Anterior cingulate cortex (tissue), 58 donors: ENCODE measurements around the gene MTHFR.
"Not testable (repeated sequence)": the region's sequence is repeated elsewhere in the genome, so short reads cannot be mapped to it uniquely, and the experiment has no call there.

Experiments
- DNase-seq, 58 donors: peaks; one replicate each; lab custom pipeline; 2025; lab: John Stamatoyannopoulos, UW

The MTHFR gene

GRCh38 chr1:11835441-11836225, 29.9 kb upstream of the MTHFR start:
- DNase-seq, result no peak

DNA sequence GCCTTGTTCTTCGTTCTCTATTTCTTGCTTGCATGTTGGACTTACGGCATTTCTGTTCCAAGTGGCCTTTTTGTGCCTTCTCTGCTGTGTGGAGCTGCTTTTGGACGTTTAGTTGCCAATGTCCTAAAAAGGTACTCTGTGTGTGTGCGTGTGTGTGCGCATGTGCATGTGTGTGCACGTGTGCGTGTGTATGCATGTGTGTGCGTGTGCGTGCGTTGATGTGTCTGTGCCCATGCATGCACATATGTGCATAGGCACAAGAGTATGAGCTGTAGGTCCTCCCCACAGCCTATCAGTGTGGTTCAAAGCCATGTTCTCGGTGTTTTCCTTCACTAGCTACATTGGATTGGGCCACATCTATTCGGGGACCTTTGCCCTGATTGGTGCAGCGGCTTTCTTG, 28.1 kb upstream of the MTHFR start:
- DNase-seq, result no peak

DNA sequence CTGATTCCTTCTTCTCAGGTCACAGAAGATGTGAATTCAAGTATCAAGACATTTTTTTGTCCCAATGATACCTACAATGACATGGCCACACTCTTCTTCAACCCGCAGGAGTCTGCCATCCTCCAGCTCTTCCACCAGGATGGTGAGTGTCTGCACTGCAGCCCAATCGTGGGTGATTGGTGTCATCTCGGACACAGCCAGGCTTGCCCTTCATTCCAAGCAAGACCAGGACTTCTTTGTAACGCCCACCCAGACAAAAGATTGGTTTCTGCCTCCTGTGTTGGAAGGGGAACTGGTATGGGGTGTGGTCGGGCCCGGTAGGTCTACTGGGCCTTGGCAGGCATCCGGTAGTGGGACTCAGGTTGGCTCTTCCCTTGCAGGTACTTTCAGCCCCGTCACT, 27.7 kb upstream of the MTHFR start:
- no peak for DNase-seq

GRCh38 chr1:11831945-11832725, 26.4 kb upstream of the MTHFR start:
- DNase-seq, result no peak

- DNase-seq, result no peak
Observed at GRCh38 chr1:11828511-11828910, 22.7 kb upstream of the MTHFR start.

DNA sequence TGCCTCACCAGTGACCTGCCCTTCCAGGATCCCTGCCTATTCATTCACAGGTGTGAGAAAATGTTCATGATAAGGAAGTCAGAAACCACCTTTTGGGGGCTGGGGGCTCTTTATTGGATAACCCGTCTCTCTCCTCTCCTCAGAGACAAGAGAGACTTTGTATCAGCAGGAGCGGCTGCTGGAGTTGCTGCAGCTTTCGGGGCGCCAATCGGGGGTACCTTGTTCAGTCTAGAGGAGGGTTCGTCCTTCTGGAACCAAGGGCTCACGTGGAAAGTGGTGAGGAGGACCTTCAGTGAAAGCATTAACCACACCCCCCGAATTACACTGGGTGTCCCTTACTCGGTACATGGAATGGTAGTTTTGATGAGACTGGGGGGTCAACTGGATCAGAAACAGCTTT, 21.2 kb upstream of the MTHFR start:
- DNase-seq, result no peak

DNA sequence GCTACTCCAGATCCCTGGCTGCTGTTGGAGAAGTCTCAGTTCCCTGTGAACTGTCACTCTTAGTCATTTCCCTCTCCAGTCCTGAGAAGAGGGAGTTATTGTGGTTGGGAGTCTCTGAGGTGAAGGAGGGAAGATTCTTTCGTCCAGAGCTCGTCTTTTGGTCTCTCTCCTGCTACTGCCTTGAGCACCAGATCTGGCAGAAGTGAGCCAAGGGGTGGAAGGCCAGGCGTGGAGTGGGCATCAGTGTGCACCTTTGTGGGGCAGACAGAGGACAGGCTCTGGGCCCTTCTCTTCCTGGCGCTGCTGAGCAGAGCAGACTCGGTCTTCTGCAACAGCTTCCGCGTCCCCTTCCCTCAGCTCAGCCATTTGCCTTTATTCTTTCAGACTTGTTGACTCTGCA, 19.4 kb upstream of the MTHFR start:
- DNase-seq, result no peak

DNA sequence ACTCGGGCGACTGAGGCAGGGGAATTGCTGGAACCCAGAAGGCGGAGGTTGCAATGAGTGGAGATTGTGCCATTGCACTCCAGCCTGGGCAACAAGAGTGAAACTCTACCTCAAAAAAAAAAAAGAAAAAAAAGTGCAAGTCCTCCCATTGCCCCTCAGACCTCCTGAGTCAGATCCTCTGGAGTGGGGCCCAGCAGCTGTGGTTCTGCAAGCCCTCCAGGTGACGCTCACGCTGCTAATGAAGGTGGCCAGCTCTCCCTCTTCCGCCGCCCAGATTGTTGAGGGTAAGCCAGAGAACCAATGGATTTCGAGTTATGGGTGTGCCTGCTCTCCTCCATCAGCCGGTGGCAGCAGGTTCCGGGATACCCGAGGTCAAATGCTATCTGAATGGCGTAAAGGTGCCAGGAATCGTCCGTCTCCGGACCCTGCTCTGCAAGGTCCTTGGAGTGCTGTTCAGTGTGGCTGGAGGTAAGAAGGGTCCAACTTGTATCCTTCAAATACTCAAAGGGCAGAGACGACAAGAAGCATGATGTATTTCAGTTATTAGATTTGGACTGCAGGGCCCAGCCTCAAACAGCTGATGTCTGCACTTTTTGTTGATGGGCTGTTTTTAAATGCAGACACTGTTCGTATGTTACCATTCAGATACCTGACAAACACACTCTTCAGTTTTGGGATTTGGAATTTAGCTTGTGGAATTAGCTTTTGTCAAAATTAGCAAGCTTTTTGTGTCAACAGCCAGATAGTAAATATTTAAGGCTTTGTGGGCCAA, 17.8 kb upstream of the MTHFR start:
- no peak for DNase-seq

- DNase-seq, result no peak
Observed at GRCh38 chr1:11822091-11822490, 16.3 kb upstream of the MTHFR start.

- DNase-seq, result no peak
Observed at GRCh38 chr1:11817192-11817591, 11.4 kb upstream of the MTHFR start.

GRCh38 chr1:11813021-11813420, 7.3 kb upstream of the MTHFR start:
- DNase-seq, result no peak

GRCh38 chr1:11807133-11807532, 1.4 kb upstream of the MTHFR start:
- DNase-seq, result no peak

GRCh38 chr1:11806307-11806936, 658 bp upstream of the MTHFR start:
- peak in 16 of 58 donors; percentile 14 to 86 (median 39) for DNase-seq

DNA sequence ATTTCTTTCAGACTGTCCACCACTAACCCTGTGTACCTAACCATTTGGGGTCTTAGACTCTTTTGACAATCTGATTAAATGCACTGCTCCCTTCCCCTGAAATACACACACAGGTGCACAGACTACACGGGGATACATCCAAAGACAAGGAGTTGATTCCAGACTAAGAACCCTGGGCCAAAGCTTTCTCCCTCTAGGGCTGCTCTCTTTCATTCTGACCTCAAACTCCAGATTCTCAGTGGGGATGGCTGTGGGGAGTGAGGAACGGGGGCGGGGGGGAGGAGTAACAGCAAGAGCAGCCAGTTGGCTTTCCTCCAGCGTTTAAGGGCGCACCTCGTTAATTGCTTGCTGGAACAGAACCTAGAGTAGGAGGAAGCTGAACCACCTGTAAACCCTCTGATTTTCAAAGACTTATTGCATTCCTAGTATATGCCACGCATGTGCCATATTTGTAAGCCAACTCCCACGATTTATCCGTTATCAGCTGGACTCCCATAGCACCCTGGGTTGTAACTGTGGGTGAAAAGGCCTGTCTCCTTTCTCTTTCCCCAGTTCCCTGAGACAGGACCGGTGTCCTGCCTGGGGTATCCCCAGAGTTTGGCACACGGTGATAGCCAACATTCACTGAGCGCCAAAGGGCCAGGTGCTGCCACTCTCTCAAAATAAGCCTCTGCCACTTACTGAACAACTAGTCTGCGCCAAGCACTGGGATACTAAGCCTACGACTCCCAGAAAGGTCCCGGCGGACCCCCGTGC, 920 bp downstream of the MTHFR start:
- peak in 5 of 58 donors; percentile 11 to 24 (median 17) for DNase-seq

DNA sequence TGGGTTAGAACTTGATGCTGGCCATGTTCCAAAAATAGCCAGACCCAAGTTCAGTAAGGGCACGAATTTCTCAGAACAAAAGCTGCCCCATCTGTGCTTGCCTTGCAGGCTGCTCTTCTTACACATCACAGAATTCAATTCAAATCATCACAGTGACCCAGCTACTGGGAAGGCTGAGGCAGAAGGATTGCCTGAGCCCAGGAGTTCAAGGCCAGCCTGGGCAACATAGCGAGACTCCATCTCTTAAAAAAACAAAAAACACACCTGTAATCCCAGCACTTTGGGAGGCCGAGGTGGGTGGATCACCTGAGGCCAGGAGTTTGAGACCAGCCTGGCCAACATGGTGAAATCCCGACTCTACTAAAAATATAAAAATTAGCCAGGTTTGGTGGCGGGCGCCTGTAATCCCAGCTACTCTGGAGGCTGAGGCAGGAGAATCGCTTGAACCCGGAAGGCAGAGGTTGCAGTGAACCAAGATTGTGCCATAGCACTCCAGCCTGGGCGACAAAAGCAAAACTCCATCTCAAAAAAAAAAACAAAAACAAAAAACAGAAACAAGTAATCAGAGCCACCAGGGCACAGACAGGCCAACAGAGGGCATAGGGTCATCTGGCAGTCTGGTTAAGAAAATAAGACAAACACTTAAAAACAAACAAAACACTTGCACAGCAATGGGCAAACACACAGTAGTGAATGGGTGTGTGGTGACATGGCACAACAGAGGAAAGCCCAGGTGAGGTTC, 1.7 kb downstream of the MTHFR start:
- DNase-seq, result not testable (repeated sequence)

- DNase-seq, result peak in 47 of 58 donors; percentile 17 to 77 (median 50)
Observed at GRCh38 chr1:11802973-11803885, 2.5 kb downstream of the MTHFR start.

GRCh38 chr1:11802616-11802972, 3.2 kb downstream of the MTHFR start:
- DNase-seq, result peak in 1 of 58 donors; percentile 26
